ENCODE results near the gene GLO1.

The GLO1 gene

GRCh38 chr6:38684904-38685303, 18.0 kb downstream of the GLO1 start:
- Histone ChIP-seq H3K9ac (ENCODE audit: low read depth, low read length) (no peak overlapping the region), H2AFZ (ENCODE audit: low read depth, low read length) (no peak overlapping the region), H3K4me3 (ENCODE audit: low read depth in 1 of 2, low read length in 2 of 2) (no peak overlapping the region), H3K4me1 (ENCODE audit: insufficient read depth, low read length) (no peaks in the 10 kb centered on the region; the same call in 1 of the 2 replicates), H3K79me2 (ENCODE audit: insufficient read depth, low read length) (peaks cover 42% of the 10 kb centered on the region), H3K36me3 (ENCODE audit: insufficient read depth, low read length) (peaks cover 53% of the 10 kb centered on the region), H3K27me3 (ENCODE audit: insufficient read depth, low read length, poor library complexity) (no peaks in the 10 kb centered on the region), H3K27ac (ENCODE audit: low read length) (no peak overlapping the region), H4K20me1 (ENCODE audit: insufficient read depth, low read length) (peaks cover 39% of the 10 kb centered on the region), H3K4me2 (ENCODE audit: insufficient read depth, low read length) (no peak overlapping the region), H3K9me3 (ENCODE audit: insufficient read depth, low read length, severe bottlenecking) (no peaks in the 10 kb centered on the region)
- DNase-seq (no peak), ATAC-seq (ENCODE audit: insufficient read depth, low read depth) (no peak)
- no peak for TF ChIP-seq CTCF (IDR thresholded peaks at IDR 0.05; ENCODE audit: borderline replicate concordance, extremely low read depth, low read length, poor library complexity, severe bottlenecking)
- no peak for TF ChIP-seq EZH2 (IDR thresholded peaks at IDR 0.05; ENCODE audit: borderline replicate concordance, low read depth, low read length, severe bottlenecking)

GRCh38 chr6:38684237-38684636, 18.7 kb downstream of the GLO1 start:
- Histone ChIP-seq H3K4me2 (ENCODE audit: insufficient read depth, low read length) (no peak overlapping the region), H3K4me3 (ENCODE audit: low read depth in 1 of 2, low read length in 2 of 2) (no peak overlapping the region), H3K36me3 (ENCODE audit: insufficient read depth, low read length) (peaks cover 57% of the 10 kb centered on the region), H3K27ac (ENCODE audit: low read length) (no peak overlapping the region), H2AFZ (ENCODE audit: low read depth, low read length) (no peak overlapping the region), H3K9me3 (ENCODE audit: insufficient read depth, low read length, severe bottlenecking) (no peaks in the 10 kb centered on the region), H3K9ac (ENCODE audit: low read depth, low read length) (no peak overlapping the region), H3K4me1 (ENCODE audit: insufficient read depth, low read length) (no peaks in the 10 kb centered on the region; the same call in 1 of the 2 replicates), H3K79me2 (ENCODE audit: insufficient read depth, low read length) (peaks cover 36% of the 10 kb centered on the region), H4K20me1 (ENCODE audit: insufficient read depth, low read length) (peaks cover 33% of the 10 kb centered on the region), H3K27me3 (ENCODE audit: insufficient read depth, low read length, poor library complexity) (no peaks in the 10 kb centered on the region)
- ATAC-seq (ENCODE audit: insufficient read depth, low read depth) (no peak), DNase-seq (no peak)
- TF ChIP-seq CTCF (IDR thresholded peaks at IDR 0.05; ENCODE audit: borderline replicate concordance, extremely low read depth, low read length, poor library complexity, severe bottlenecking) (no peak), EZH2 (IDR thresholded peaks at IDR 0.05; ENCODE audit: borderline replicate concordance, low read depth, low read length, severe bottlenecking) (no peak)

- Histone ChIP-seq H3K9ac (ENCODE audit: low read depth, low read length) (no peak overlapping the region), H4K20me1 (ENCODE audit: insufficient read depth, low read length) (peaks cover 16% of the 10 kb centered on the region; the same call in 1 of the 2 replicates), H3K9me3 (ENCODE audit: insufficient read depth, low read length, severe bottlenecking) (no peaks in the 10 kb centered on the region), H3K4me2 (ENCODE audit: insufficient read depth, low read length) (no peak overlapping the region), H3K4me1 (ENCODE audit: insufficient read depth, low read length) (no peaks in the 10 kb centered on the region), H3K27me3 (ENCODE audit: insufficient read depth, low read length, poor library complexity) (no peaks in the 10 kb centered on the region), H3K79me2 (ENCODE audit: insufficient read depth, low read length) (peaks cover 12% of the 10 kb centered on the region), H3K27ac (ENCODE audit: low read length) (no peak overlapping the region), H3K36me3 (ENCODE audit: insufficient read depth, low read length) (peaks cover 73% of the 10 kb centered on the region), H3K4me3 (ENCODE audit: low read depth in 1 of 2, low read length in 2 of 2) (no peak overlapping the region), H2AFZ (ENCODE audit: low read depth, low read length) (no peak overlapping the region)
- TF ChIP-seq CTCF (IDR thresholded peaks at IDR 0.05; ENCODE audit: borderline replicate concordance, extremely low read depth, low read length, poor library complexity, severe bottlenecking), result no peak
- TF ChIP-seq EZH2 (IDR thresholded peaks at IDR 0.05; ENCODE audit: borderline replicate concordance, low read depth, low read length, severe bottlenecking), result no peak
- DNase-seq (no peak), ATAC-seq (ENCODE audit: insufficient read depth, low read depth) (no peak)
These were observed 21.1 kb downstream of the GLO1 start for GRCh38 chr6:38681850-38682249.

- Histone ChIP-seq H3K4me2 (ENCODE audit: insufficient read depth, low read length) (no peak overlapping the region), H4K20me1 (ENCODE audit: insufficient read depth, low read length) (peaks cover 3% of the 10 kb centered on the region; the same call in 1 of the 2 replicates), H3K9me3 (ENCODE audit: insufficient read depth, low read length, severe bottlenecking) (no peaks in the 10 kb centered on the region), H3K36me3 (ENCODE audit: insufficient read depth, low read length) (peaks cover 83% of the 10 kb centered on the region), H2AFZ (ENCODE audit: low read depth, low read length) (no peak overlapping the region), H3K4me1 (ENCODE audit: insufficient read depth, low read length) (no peaks in the 10 kb centered on the region), H3K27me3 (ENCODE audit: insufficient read depth, low read length, poor library complexity) (no peaks in the 10 kb centered on the region), H3K9ac (ENCODE audit: low read depth, low read length) (no peak overlapping the region), H3K4me3 (ENCODE audit: low read depth in 1 of 2, low read length in 2 of 2) (no peak overlapping the region), H3K27ac (ENCODE audit: low read length) (no peak overlapping the region), H3K79me2 (ENCODE audit: insufficient read depth, low read length) (no peaks in the 10 kb centered on the region)
- ATAC-seq (ENCODE audit: insufficient read depth, low read depth), result no peak
- no peak for TF ChIP-seq CTCF (IDR thresholded peaks at IDR 0.05; ENCODE audit: borderline replicate concordance, extremely low read depth, low read length, poor library complexity, severe bottlenecking)
- TF ChIP-seq EZH2 (IDR thresholded peaks at IDR 0.05; ENCODE audit: borderline replicate concordance, low read depth, low read length, severe bottlenecking), result no peak
- DNase-seq, result no peak
These were observed 23.3 kb downstream of the GLO1 start for GRCh38 chr6:38679668-38680067.
